Measurements from ENCODE around the gene LRRC46.
A peak's percentile ranks its signal among the peaks of the same experiment; 100 is the strongest.

LRRC46 gene, protein sequence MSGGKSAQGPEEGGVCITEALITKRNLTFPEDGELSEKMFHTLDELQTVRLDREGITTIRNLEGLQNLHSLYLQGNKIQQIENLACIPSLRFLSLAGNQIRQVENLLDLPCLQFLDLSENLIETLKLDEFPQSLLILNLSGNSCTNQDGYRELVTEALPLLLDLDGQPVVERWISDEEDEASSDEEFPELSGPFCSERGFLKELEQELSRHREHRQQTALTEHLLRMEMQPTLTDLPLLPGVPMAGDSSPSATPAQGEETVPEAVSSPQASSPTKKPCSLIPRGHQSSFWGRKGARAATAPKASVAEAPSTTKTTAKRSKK

DNA sequence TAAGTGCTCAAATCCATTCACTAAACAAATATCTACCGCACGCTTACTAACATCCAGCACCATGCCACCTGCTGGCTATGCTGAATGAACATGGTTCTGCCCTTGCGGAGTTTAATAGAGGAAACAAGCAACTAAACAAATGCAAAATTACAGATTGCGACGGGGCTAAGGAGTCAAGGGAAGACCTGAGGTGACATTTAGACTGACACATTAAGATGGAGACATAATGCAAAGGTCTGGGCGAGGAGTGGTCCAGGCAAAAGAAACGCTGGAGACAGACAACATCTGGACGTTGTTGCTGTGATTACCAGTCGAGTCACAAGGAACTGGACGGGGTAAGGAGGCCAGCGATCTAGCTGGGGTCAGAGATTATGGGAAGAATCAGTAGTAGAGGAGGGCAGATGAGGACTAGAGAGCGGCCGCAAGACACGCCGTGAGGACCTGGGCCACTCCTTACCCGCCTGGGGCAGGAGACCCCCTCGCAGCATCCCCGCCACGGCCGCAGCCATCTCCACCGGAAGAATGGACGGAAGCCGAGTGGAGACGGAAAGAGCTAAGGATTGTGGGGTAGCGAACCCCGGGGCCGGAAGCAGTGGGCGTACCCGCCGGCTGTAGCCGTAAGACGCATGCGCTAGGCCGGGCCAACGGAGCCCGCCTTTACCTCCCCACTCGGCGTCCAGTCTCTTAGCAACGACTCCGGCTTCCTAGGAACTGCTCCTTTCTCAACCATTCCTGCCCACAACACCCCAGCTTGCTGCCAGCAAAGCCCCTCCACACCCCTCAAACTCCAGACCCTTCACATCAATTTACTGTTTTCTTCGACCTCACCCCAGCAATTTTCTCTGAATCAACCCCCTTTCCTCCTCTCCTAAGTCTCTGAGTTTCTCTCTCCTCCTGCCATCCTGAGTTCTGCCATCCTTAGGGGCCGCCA, at the start of gene LRRC46, which contains the start of gene MRPL10:
Gene LRRC46 (plus strand): TSS at position 668 of the 931 bp plus-strand sequence. CDS start 320 bp downstream, outside the sequence.
Gene MRPL10 (minus strand): TSS at position 539 of the 931 bp plus-strand sequence. CDS start 30 bp downstream, at position 509.
- Histone ChIP-seq H2AFZ (ENCODE audit: low read depth, low read length) (peak within 1 kb of the TSS; percentile 19), H3K4me1 (ENCODE audit: insufficient read depth, low read length) (peaks cover 14% of the 10 kb centered on the region), H3K4me3 (ENCODE audit: low read length) (peak within 1 kb of the TSS; percentile 80), H3K27me3 (ENCODE audit: insufficient read depth, low read length) (no peaks in the 10 kb centered on the region), H3K36me3 (ENCODE audit: insufficient read depth, low read length) (peaks cover 24% of the 10 kb centered on the region), H3K9me3 (ENCODE audit: low read length) (no peaks in the 10 kb centered on the region)

DNA sequence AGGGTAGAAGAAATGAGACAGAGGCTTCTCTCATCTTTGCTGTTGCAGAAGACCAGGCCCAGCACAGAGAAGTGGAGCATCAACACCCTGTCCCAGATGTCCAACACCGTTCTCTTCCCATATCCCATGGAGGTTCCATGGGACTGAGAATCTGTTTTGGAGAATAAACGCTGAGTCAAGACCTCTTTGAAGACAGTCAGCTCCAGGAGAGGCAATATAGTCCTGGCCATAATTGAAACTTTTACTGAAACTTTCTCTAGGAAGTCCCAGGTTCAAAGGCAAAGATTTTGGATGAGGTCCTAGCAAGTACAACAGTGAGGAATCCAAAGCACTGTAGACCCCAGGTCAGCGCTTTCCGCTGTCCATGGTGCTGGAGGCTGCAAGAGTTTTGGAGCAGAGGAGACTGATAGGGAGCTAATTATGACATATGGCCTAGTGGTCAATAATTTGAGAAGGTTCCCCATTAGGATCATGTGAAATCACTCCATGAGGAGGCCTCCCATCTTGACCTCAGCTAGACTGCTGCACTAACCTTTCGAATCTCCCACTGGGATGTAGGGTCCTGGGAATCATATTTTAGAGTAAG, 45.8 kb upstream of the LRRC46 start:
- no peaks in the 10 kb centered on the region for H3K36me3 ChIP-seq (ENCODE audit: insufficient read depth, low read length)
- H3K4me1 ChIP-seq (ENCODE audit: insufficient read depth, low read length), result peaks cover 2% of the 10 kb centered on the region
- H3K9me3 ChIP-seq (ENCODE audit: low read length), result no peaks in the 10 kb centered on the region
- H2AFZ ChIP-seq (ENCODE audit: low read depth, low read length), result no peak overlapping the region
- no peak overlapping the region for H3K4me3 ChIP-seq (ENCODE audit: low read length)
- H3K27me3 ChIP-seq (ENCODE audit: insufficient read depth, low read length), result peaks cover 24% of the 10 kb centered on the region

DNA sequence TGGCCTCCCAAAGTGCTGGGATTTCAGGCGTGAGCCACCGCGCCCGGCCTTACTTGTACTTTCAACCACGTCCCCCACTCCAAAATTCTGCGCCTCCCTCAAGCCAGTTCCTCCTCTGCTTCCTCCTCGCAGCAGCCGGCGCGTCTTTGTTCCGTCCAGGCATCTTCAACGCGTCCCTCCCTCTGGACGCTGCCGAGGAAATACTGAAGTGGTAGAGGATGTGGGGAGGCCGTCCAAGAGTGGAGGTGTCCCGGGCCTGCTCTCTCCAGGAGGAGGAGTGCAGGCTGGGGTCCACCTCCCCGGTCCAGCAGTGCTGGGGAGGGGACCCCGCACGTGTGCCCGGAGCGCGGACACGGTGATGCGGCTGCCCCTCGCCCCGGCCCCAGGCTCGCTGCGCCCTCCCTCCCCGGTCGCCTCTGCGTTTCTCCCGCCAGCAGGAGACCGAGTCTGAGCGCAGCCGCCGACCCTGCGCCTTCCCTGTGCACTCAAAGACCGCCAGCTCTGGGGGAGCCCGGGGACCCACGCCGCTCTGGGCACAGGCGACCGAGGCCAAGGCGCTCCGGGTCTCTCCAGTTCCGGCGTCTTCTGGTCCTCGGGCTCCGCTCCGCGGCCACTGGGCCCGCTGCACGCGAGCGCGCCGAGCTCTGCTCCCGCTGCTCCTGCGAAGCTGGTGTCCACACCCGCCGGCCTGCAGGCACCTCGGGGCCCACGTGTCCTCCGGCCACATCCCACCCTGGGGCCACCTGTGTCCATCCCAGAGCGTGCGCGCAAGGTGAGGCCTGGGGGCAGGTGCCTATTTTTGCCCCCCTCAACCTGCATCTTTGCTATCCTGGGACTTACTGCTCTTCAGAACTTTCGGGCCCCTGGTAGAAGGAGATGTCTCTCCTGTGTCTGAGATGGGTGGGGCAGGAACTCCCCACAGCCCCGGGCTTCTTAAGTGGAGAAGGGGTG, 41.6 kb upstream of the LRRC46 start:
- Histone ChIP-seq H2AFZ (ENCODE audit: low read depth, low read length) (peak overlapping the region; percentile 94), H3K4me3 (ENCODE audit: low read length) (peak overlapping the region; percentile 61), H3K27me3 (ENCODE audit: insufficient read depth, low read length) (peaks cover 45% of the 10 kb centered on the region), H3K9me3 (ENCODE audit: low read length) (no peaks in the 10 kb centered on the region), H3K4me1 (ENCODE audit: insufficient read depth, low read length) (peaks cover 2% of the 10 kb centered on the region), H3K36me3 (ENCODE audit: insufficient read depth, low read length) (no peaks in the 10 kb centered on the region)

DNA sequence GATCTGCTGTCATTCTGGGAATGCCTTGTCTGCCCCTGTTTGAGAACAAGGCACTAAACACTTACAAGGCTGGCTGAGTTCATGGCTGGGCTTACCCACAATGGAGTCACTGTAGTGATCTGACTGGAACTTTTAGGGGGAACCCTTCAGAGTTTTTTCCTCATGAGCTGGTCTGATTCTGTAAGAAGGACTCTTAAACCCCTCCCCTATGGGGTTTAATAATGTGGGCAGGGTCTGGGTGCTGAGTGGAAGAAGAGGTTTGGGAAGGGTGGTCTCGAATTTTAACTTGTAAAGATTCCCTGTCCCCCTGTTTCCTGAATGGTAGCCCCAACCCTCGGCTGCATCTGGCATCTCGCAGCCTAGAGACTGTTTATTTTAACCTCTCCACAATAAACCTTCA, 40.4 kb upstream of the LRRC46 start:
- Histone ChIP-seq H3K9me3 (ENCODE audit: low read length) (no peaks in the 10 kb centered on the region), H3K36me3 (ENCODE audit: insufficient read depth, low read length) (no peaks in the 10 kb centered on the region), H3K4me3 (ENCODE audit: low read length) (no peak overlapping the region), H3K4me1 (ENCODE audit: insufficient read depth, low read length) (peaks cover 2% of the 10 kb centered on the region), H3K27me3 (ENCODE audit: insufficient read depth, low read length) (peaks cover 53% of the 10 kb centered on the region), H2AFZ (ENCODE audit: low read depth, low read length) (no peak overlapping the region)

DNA sequence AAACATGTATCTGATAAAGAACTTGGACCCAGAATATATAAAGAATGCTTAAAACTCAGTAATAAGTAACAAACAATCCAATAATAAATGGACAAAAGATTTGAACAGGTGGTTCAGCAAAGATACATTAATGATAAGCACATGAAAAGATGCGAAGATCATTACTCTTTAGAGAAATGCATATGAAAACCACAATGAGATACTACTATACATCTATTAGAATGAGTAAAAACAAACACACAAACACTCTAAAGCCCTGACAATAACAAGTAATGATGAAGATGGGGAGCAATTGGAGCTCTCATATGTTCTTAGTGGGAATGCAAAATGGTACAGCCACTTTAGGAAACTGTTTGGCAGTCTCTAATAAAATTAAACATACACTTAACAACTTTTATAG, 39.0 kb upstream of the LRRC46 start:
- Histone ChIP-seq H3K27me3 (ENCODE audit: insufficient read depth, low read length) (peaks cover 53% of the 10 kb centered on the region), H3K36me3 (ENCODE audit: insufficient read depth, low read length) (no peaks in the 10 kb centered on the region), H3K9me3 (ENCODE audit: low read length) (no peaks in the 10 kb centered on the region), H3K4me3 (ENCODE audit: low read length) (no peak overlapping the region), H3K4me1 (ENCODE audit: insufficient read depth, low read length) (peaks cover 2% of the 10 kb centered on the region), H2AFZ (ENCODE audit: low read depth, low read length) (no peak overlapping the region)

DNA sequence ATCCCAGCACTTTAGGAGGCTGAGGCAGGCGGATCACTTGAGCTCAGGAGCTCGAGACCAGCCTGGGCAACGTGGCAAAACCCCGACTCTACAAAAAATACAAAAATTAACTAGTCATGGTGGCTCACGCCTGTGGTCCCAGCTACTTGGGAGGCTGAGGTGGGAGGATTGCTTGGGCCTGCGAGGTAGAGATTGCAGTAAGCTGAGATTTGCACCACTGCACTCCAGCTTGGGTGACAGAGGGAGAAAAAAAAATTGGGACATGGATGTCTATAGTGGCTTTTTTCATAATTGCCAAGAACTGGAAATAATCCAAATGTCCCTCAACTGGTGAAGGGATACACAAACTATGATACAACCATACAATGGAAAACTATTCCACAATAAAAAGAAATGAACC, 38.5 kb upstream of the LRRC46 start:
- no peak overlapping the region for H2AFZ ChIP-seq (ENCODE audit: low read depth, low read length)
- peaks cover 2% of the 10 kb centered on the region for H3K4me1 ChIP-seq (ENCODE audit: insufficient read depth, low read length)
- no peaks in the 10 kb centered on the region for H3K9me3 ChIP-seq (ENCODE audit: low read length)
- H3K4me3 ChIP-seq (ENCODE audit: low read length), result no peak overlapping the region
- no peaks in the 10 kb centered on the region for H3K36me3 ChIP-seq (ENCODE audit: insufficient read depth, low read length)
- H3K27me3 ChIP-seq (ENCODE audit: insufficient read depth, low read length), result peaks cover 58% of the 10 kb centered on the region

DNA sequence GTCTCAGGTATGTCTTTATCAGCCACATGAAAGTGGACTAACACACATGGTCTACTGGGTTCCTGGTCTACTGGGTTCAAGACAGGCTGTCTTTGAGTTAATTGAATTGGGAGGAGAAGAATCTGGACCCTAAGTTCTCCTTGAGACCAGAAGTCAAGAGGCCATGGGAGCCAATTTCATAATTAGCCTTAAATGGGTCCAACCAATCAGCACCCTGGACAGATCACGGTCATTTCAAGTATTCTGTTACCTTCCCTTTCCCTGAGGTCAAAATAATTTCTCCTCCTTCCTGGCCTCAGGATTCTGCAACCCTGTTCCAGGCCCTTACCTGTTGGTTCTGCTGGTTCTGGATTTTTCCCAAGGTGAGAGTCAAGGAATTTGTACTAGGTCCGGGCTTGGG, 33.7 kb upstream of the LRRC46 start:
- Histone ChIP-seq H3K4me3 (ENCODE audit: low read length) (no peak overlapping the region), H3K27me3 (ENCODE audit: insufficient read depth, low read length) (peaks cover 49% of the 10 kb centered on the region)

DNA sequence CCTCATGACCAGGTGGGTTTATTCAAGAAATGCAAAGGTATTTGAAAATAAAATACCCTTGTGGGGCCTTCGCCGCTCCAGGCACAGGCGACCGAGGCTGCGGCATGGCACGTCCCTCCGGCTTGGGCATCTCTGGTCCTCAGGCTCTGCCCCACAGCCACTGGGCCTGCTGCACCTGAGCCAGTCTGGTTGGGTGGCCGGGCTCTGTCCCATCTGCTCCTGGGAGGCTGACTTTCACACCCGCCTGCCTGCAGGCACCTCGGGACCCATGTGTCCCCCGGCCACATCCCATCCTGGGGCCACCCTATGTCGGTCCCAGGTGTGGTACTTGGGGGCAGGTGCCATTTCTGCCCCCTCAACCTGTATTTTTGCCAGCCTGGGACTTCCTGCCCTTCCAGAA, 30.8 kb upstream of the LRRC46 start:
- Histone ChIP-seq H3K36me3 (ENCODE audit: insufficient read depth, low read length) (no peaks in the 10 kb centered on the region), H3K4me3 (ENCODE audit: low read length) (no peak overlapping the region)

More for the DNA sequence above, 33.7 kb upstream of the LRRC46 start:
- no peaks in the 10 kb centered on the region for H3K36me3 ChIP-seq (ENCODE audit: insufficient read depth, low read length)
- no peaks in the 10 kb centered on the region for H3K4me1 ChIP-seq (ENCODE audit: insufficient read depth, low read length)
- H3K9me3 ChIP-seq (ENCODE audit: low read length), result no peaks in the 10 kb centered on the region
- no peak overlapping the region for H2AFZ ChIP-seq (ENCODE audit: low read depth, low read length)

DNA sequence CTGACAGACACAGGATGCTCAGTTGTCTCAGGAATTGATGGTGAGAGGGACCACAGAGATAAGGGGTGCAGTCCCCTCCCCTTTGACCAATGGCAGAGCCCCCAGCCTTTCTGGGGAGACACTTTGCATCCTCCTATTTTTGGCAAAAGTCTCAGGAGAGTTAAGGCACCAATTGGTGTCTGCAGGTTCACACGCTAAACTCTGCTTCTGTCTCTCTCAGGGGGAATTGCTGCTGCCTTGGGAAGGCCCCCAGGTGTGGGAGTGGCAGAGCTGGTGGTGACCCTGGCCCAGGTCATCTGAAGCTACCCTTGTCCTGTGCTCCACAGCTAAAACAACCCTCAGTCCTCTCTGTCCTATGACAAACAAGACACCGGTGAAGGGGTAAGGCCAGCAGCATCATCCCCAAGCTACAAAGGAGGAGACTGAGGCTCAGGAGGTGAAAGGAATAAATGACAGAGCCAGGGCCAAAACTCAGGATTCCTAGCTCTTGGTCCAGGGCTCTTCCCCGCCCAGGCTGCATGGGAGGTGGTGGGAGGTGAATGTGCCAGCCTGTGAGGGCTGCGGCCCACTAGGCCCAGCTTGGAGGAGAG, 30.2 kb upstream of the LRRC46 start:
- Histone ChIP-seq H3K36me3 (ENCODE audit: insufficient read depth, low read length) (no peaks in the 10 kb centered on the region), H3K27me3 (ENCODE audit: insufficient read depth, low read length) (peaks cover 35% of the 10 kb centered on the region), H2AFZ (ENCODE audit: low read depth, low read length) (no peak overlapping the region), H3K4me1 (ENCODE audit: insufficient read depth, low read length) (no peaks in the 10 kb centered on the region), H3K9me3 (ENCODE audit: low read length) (no peaks in the 10 kb centered on the region), H3K4me3 (ENCODE audit: low read length) (no peak overlapping the region)

More for the DNA sequence above, 30.8 kb upstream of the LRRC46 start:
- H3K9me3 ChIP-seq (ENCODE audit: low read length), result no peaks in the 10 kb centered on the region
- no peak overlapping the region for H2AFZ ChIP-seq (ENCODE audit: low read depth, low read length)
- no peaks in the 10 kb centered on the region for H3K4me1 ChIP-seq (ENCODE audit: insufficient read depth, low read length)
- peaks cover 35% of the 10 kb centered on the region for H3K27me3 ChIP-seq (ENCODE audit: insufficient read depth, low read length)

DNA sequence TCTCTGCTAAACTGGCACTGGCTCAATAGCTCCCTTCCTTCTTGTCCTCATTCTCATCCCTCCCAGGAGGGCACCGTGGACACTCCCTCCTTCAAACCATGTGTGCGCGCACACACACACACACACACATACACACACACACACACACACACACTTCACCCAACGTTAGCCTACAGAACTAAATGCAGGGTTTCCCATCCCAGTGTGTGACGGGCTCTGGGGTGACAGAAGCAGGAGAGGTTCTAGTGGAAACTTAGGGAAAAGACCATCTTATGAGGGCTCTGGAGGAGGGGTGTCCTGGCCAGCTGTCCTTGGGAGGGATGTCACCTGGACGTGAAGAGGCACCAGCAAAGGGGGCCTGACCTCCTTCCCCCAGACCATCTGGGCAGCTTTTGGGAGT, 29.6 kb upstream of the LRRC46 start:
- Histone ChIP-seq H3K9me3 (ENCODE audit: low read length) (no peaks in the 10 kb centered on the region), H3K36me3 (ENCODE audit: insufficient read depth, low read length) (no peaks in the 10 kb centered on the region), H2AFZ (ENCODE audit: low read depth, low read length) (no peak overlapping the region), H3K4me3 (ENCODE audit: low read length) (no peak overlapping the region), H3K27me3 (ENCODE audit: insufficient read depth, low read length) (peaks cover 35% of the 10 kb centered on the region), H3K4me1 (ENCODE audit: insufficient read depth, low read length) (no peaks in the 10 kb centered on the region)

DNA sequence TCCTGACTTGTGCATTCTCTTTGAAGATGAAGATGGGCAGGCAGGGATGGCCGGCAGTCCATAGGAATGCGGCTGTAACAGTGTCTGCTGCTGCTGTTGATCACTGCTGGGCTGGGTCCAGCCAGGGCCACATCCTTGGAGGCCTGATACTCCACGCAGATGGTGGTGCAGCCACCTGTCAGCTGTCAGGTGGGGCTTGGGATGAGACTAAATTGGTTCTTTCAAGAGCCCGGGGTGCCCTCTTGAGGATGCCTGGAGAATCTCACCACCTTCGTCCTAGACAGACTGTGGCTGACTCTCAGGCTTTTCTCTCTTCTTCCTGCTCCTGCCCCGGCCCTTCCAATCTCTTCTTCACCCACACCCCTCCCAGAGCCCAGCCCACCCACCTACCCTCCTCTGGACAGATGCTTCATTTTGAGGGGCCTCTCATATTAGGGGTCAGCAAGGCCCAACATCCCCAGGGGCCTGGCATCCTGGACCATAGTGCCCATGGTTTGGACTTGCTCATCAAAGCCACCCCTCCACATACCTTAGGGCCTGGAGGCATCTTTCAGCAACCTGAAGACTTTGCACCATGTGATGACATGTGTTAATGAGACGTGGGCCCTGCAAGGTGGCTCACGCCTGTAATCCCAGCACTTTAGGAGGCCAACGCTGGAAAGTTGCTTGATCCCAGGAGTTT, 29.0 kb upstream of the LRRC46 start:
- H3K9me3 ChIP-seq (ENCODE audit: low read length), result no peaks in the 10 kb centered on the region
- no peaks in the 10 kb centered on the region for H3K36me3 ChIP-seq (ENCODE audit: insufficient read depth, low read length)
- H3K4me3 ChIP-seq (ENCODE audit: low read length), result no peak overlapping the region
- H2AFZ ChIP-seq (ENCODE audit: low read depth, low read length), result no peak overlapping the region
- H3K27me3 ChIP-seq (ENCODE audit: insufficient read depth, low read length), result peaks cover 35% of the 10 kb centered on the region
- no peaks in the 10 kb centered on the region for H3K4me1 ChIP-seq (ENCODE audit: insufficient read depth, low read length)

Measured in neuron (in vitro differentiated cells).